SK-N-SH (cell line): ENCODE measurements around the gene SZT2. TPM values are rescaled to one million over a fixed set of nuclear protein-coding genes. Genes with fewer than 3 reads are reported as not detected.

Experiments used
- CTCF ChIA-PET: fragments of 300-600, 350-600 bp; formaldehyde crosslinking; extraction: SDS; loops from one replicate; lab custom pipeline; 2021; lab: Yijun Ruan, JAX
- POLR2A ChIA-PET: fragments of 350-600 bp; sonication (Branson Sonifier 250); formaldehyde crosslinking; extraction: SDS; loops from one replicate; lab custom pipeline; 2020; ENCODE audit warnings: antibody characterized with exemption, inconsistent platforms; lab: Yijun Ruan, JAX
- DNase-seq: peaks from one replicate; pipeline ENCODE4 v3.0.0; 2012
- H2AFZ ChIP-seq: fragments of 200-600 bp; sonication (generic); 2 replicates; pipeline ENCODE4 v1.8.1; 2016; ENCODE audit warnings: antibody characterized with exemption, mild to moderate bottlenecking, low read depth
- H3F3A ChIP-seq: fragments of 200-600 bp; sonication (generic); replicated peaks from 2 replicates; pipeline ENCODE3; 2016; ENCODE audit warnings: antibody characterized with exemption, mild to moderate bottlenecking; ENCODE audit not compliant: insufficient read depth
- H3K27ac ChIP-seq, 2 experiments: fragments of 200-500 bp in 1 of 2; fragments of 200-600 bp in 1 of 2; sonication (Bioruptor generic) in 1 of 2; sonication (generic), shearing (Covaris generic) in 1 of 2; 2 replicates each; pipeline versions ENCODE4 v1.5.1 to v1.6.1; 2014 to 2016; ENCODE audit warnings: low read depth in 2 of 2, inconsistent platforms in 1 of 2, low read length in 1 of 2, mild to moderate bottlenecking in 1 of 2, mixed read lengths in 1 of 2
- H3K27me3 ChIP-seq: fragments of 200-600 bp; sonication (generic), shearing (Covaris generic); 2 replicates; pipeline ENCODE4 v1.6.1; 2016; ENCODE audit warnings: mixed run types; ENCODE audit not compliant: insufficient read depth
- H3K36me3 ChIP-seq, 2 experiments: fragments of 200-500 bp in 1 of 2; fragments of 200-600 bp in 1 of 2; sonication (Bioruptor generic) in 1 of 2; sonication (generic) in 1 of 2; replicated peaks in 1 of 2; 2 replicates each; pipeline versions ENCODE3 to v1.5.1; 2014 to 2016; ENCODE audit warnings: low read length in 1 of 2, mild to moderate bottlenecking in 1 of 2; ENCODE audit not compliant: insufficient read depth in 2 of 2, control insufficient read depth in 1 of 2
- H3K4me1 ChIP-seq, 2 experiments: fragments of 200-500 bp in 1 of 2; fragments of 200-600 bp in 1 of 2; sonication (Bioruptor generic) in 1 of 2; sonication (generic), shearing (Covaris generic) in 1 of 2; 2 replicates each; pipeline versions ENCODE4 v1.5.1 to v1.6.1; 2014 to 2016; ENCODE audit warnings: low read depth in 1 of 2, low read length in 1 of 2, mixed run types in 1 of 2; ENCODE audit not compliant: insufficient read depth in 2 of 2, control insufficient read depth in 1 of 2
- H3K4me2 ChIP-seq: fragments of 200-600 bp; sonication (generic), shearing (Covaris generic); 2 replicates; pipeline ENCODE4 v1.6.1; 2017; ENCODE audit warnings: mixed run types
- H3K4me3 ChIP-seq, 2 experiments: fragments of 200-500 bp in 1 of 2; fragments of 200-600 bp in 1 of 2; sonication (Bioruptor generic) in 1 of 2; sonication (generic), shearing (Covaris generic) in 1 of 2; 2 replicates each; pipeline versions ENCODE4 v1.5.1 to v1.8.1; 2014 to 2016; ENCODE audit warnings: low read depth in 2 of 2, inconsistent platforms in 1 of 2, low read length in 1 of 2, mild to moderate bottlenecking in 1 of 2, mixed read lengths in 1 of 2, moderate library complexity in 1 of 2
- H3K79me2 ChIP-seq: fragments of 200-600 bp; sonication (generic); 2 replicates; pipeline ENCODE4 v1.8.1; 2017; ENCODE audit warnings: mild to moderate bottlenecking; ENCODE audit not compliant: insufficient read depth
- H3K9ac ChIP-seq: fragments of 200-600 bp; sonication (generic); 2 replicates; pipeline ENCODE4 v1.6.1; 2017; ENCODE audit warnings: mixed run types
- H3K9me2 ChIP-seq: fragments of 200-600 bp; sonication (generic); 2 replicates; pipeline ENCODE4 v1.6.1; 2017; ENCODE audit warnings: mixed run types
- H3K9me3 ChIP-seq: fragments of 200-600 bp; sonication (generic); 2 replicates; pipeline ENCODE4 v1.6.1; 2017; ENCODE audit warnings: mixed run types, mild to moderate bottlenecking, moderate library complexity
- H4K20me1 ChIP-seq: fragments of 200-600 bp; sonication (generic); 2 replicates; pipeline ENCODE4 v1.6.1; 2017; ENCODE audit warnings: mild to moderate bottlenecking, mixed run types; ENCODE audit not compliant: insufficient read depth
- CHD2 ChIP-seq: fragments of 150-350 bp; IDR thresholded peaks from 2 replicates; pipeline ENCODE4 v1.6.1; 2018; ENCODE audit warnings: low read length; ENCODE audit not compliant: partially characterized antibody
- CTCF ChIP-seq: fragments of 200-600 bp; sonication (generic); IDR thresholded peaks from 2 replicates; pipeline ENCODE4 v1.6.1; 2017; ENCODE audit warnings: antibody characterized with exemption, mild to moderate bottlenecking, moderate library complexity
- ELF1 ChIP-seq: IDR thresholded peaks from 2 replicates; pipeline ENCODE4 v1.4.0; 2012
- FOSL2 ChIP-seq: IDR thresholded peaks from 2 replicates; pipeline ENCODE4 v1.4.0; 2012; ENCODE audit warnings: low read depth, mild to moderate bottlenecking, moderate library complexity, borderline replicate concordance
- FOXM1 ChIP-seq: IDR thresholded peaks from 2 replicates; pipeline ENCODE4 v1.4.0; 2012; ENCODE audit warnings: low read depth, mild to moderate bottlenecking
- GABPA ChIP-seq: IDR thresholded peaks from 2 replicates; pipeline ENCODE4 v1.4.0; 2012; ENCODE audit warnings: low read depth, mild to moderate bottlenecking
- GATA2 ChIP-seq: sonication (generic); formaldehyde crosslinking; IDR thresholded peaks from 2 replicates; pipeline ENCODE4 v1.5.0; 2020; ENCODE audit warnings: mild to moderate bottlenecking, missing genetic modification reagents
- MAX ChIP-seq: IDR thresholded peaks from 2 replicates; pipeline ENCODE4 v1.4.0; 2012; ENCODE audit warnings: low read depth
- MXI1 ChIP-seq: IDR thresholded peaks from 2 replicates; pipeline ENCODE4 v1.6.1; 2012; ENCODE audit warnings: mild to moderate bottlenecking, low read depth, low read length, improper control_type of control experiment
- NRF1 ChIP-seq: IDR thresholded peaks from 2 replicates; pipeline ENCODE4 v1.6.1; 2012; ENCODE audit warnings: low read depth, mild to moderate bottlenecking, low read length
- POLR2AphosphoS5 ChIP-seq: IDR thresholded peaks from 2 replicates; pipeline ENCODE4 v1.6.1; 2012; ENCODE audit warnings: low read depth, low read length
- RAD21 ChIP-seq: IDR thresholded peaks from 2 replicates; pipeline ENCODE4 v1.6.1; 2012; ENCODE audit warnings: mild to moderate bottlenecking, low read length
- RCOR1 ChIP-seq: fragments of 150-350 bp; IDR thresholded peaks from 2 replicates; pipeline ENCODE4 v1.6.1; 2017; ENCODE audit warnings: antibody characterized with exemption, low read length
- RFX5 ChIP-seq: IDR thresholded peaks from 2 replicates; pipeline ENCODE4 v1.6.1; 2012; ENCODE audit warnings: mild to moderate bottlenecking, improper control_type of control experiment, low read length
- SMC3 ChIP-seq: IDR thresholded peaks from 2 replicates; pipeline ENCODE4 v1.6.1; 2012; ENCODE audit warnings: low read depth, low read length, improper control_type of control experiment
- TAF1 ChIP-seq: IDR thresholded peaks from 2 replicates; pipeline ENCODE4 v1.6.1; 2012; ENCODE audit warnings: low read depth, mild to moderate bottlenecking, low read length, moderate library complexity, borderline replicate concordance
- TCF12 ChIP-seq: IDR thresholded peaks from 2 replicates; pipeline ENCODE4 v1.4.0; 2012
- TEAD4 ChIP-seq: IDR thresholded peaks from 2 replicates; pipeline ENCODE4 v1.4.0; 2012; ENCODE audit warnings: mild to moderate bottlenecking, borderline replicate concordance; ENCODE audit not compliant: insufficient read depth
- USF2 ChIP-seq: fragments of 150-350 bp; IDR thresholded peaks from 2 replicates; pipeline ENCODE4 v1.6.1; 2017; ENCODE audit warnings: antibody characterized with exemption, low read length, low read depth, borderline replicate concordance
- YY1 ChIP-seq: IDR thresholded peaks from 2 replicates; pipeline ENCODE4 v1.4.0; 2012; ENCODE audit warnings: low read depth, mild to moderate bottlenecking
- WGBS: methylation state at CpG from one replicate; pipeline ENCODE4 v1.1.6; 2017; ENCODE audit warnings: low lambda C conversion rate; 5-methylcytosine and 5-hydroxymethylcytosine counted together
- polyA plus RNA-seq, 3 experiments: library from polyadenylated mRNA; depleted of rRNA; stranded (reverse); fragments of >200 nt; gene quantifications; 2 replicates each; pipeline ENCODE4 v1.2.3, GENCODE V29; 2012

Gene SZT2
- polyA plus RNA-seq, 1 of the 3 experiments (the other 2 are of a cell fraction) = 12.9 TPM

DNA sequence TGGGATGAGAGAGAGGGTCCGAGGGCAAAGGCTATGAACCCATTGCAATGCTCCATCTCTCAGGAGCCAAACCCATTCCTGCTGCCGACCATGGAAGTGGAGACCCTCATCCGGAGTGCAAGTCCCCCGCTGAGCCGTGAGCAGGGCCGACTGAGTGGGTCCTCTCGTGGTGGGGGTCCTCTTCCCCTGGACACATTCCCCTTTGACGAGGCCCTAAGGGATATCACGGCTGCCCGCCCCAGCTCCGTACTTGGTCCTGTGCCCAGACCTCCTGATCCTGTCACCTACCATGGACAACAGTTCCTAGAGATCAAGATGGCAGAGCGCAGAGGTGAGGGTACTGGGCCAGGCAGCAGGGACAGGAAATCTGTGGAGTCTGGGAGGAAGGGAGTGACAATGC lies 53.1 kb downstream of the SZT2 start:
- H3K4me3 ChIP-seq = no peak overlapping the region
- H3K9me2 ChIP-seq = no peaks in the 10 kb centered on the region
- TF ChIP-seq MXI1 (no peak), FOSL2 (no peak), RCOR1 (no peak), GATA2 (CRISPR knock-in tag) (no peak), SMC3 (no peak), NRF1 (no peak)
- TF ChIP-seq, all 33 proteins: peak for 0
- Histone ChIP-seq H3F3A (no peaks in the 10 kb centered on the region), H3K79me2 (no peaks in the 10 kb centered on the region), H4K20me1 (no peaks in the 10 kb centered on the region), H3K9me3 (no peaks in the 10 kb centered on the region), H3K9ac (no peak overlapping the region), H2AFZ (no peak overlapping the region), H3K4me2 (no peak overlapping the region), H3K27ac (no peak overlapping the region; a peak in 1 of 4 replicates), H3K4me1 (no peaks in the 10 kb centered on the region; a peak in 1 of 4 replicates), H3K27me3 (no peaks in the 10 kb centered on the region), H3K36me3 (peaks cover 3 to 84% of the 10 kb centered on the region in 2 experiments)
- no peak for DNase-seq
- POLR2A ChIA-PET = no interaction called here
- CTCF ChIA-PET = interaction anchor here (1.4 to 5.4 kb wide), 3 partner anchors 10 to 216 kb away, joined by 3 to 20 read pairs (median 4); no protein-coding TSS in a partner anchor
- 91% methylated on average over 10 of the region's 12 CpGs for WGBS

GRCh38 chr1:43443197-43443946 lies 53.7 kb downstream of the SZT2 start:
- Histone ChIP-seq H3K27me3 (no peaks in the 10 kb centered on the region), H3K27ac (no peak overlapping the region), H3F3A (no peaks in the 10 kb centered on the region), H3K4me2 (no peak overlapping the region), H3K4me3 (no peak overlapping the region), H4K20me1 (no peaks in the 10 kb centered on the region), H3K79me2 (no peaks in the 10 kb centered on the region), H3K36me3 (peaks cover 3 to 84% of the 10 kb centered on the region in 2 experiments), H3K9ac (no peak overlapping the region), H3K9me3 (no peaks in the 10 kb centered on the region), H3K9me2 (no peaks in the 10 kb centered on the region), H3K4me1 (no peaks in the 10 kb centered on the region; a peak in 1 of 4 replicates), H2AFZ (no peak overlapping the region)
- DNase-seq = no peak
- TF ChIP-seq CHD2 (no peak), MAX (no peak), GABPA (no peak), CTCF (no peak), TCF12 (no peak), NRF1 (no peak), RCOR1 (no peak), RAD21 (no peak), TEAD4 (no peak), RFX5 (no peak), SMC3 (no peak), POLR2AphosphoS5 (no peak), TAF1 (no peak), USF2 (no peak), FOXM1 (no peak), ELF1 (no peak), YY1 (no peak), MXI1 (no peak)
- CTCF ChIA-PET = interaction anchor here (0.6 to 5.4 kb wide), 4 partner anchors 11 to 216 kb away, joined by 3 to 20 read pairs (median 3); no protein-coding TSS in a partner anchor
- WGBS = 98% methylated on average over 8 of the region's 16 CpGs
- POLR2A ChIA-PET = no interaction called here
